ENCODE measurements around the gene SELENOO.

The SELENOO gene

GRCh38 chr22:50232481-50233151, 31.8 kb downstream of the SELENOO start:
- no peak for ATAC-seq (replicated peaks)
- Mint-ChIP-seq H3K27ac (no peak overlapping the region), H3K4me1 (peaks cover 22 to 31% of the 10 kb centered on the region in 2 donors), H3K36me3 (peaks cover 52 to 58% of the 10 kb centered on the region in 2 donors), H3K4me3 (no peak overlapping the region), H3K9me3 (peaks cover 7 to 8% of the 10 kb centered on the region in 2 donors), H3K27me3 (no peaks in the 10 kb centered on the region)
- DNase-seq = no peak

GRCh38 chr22:50233223-50233622, 32.4 kb downstream of the SELENOO start:
- Mint-ChIP-seq H3K4me1 (peaks cover 25 to 37% of the 10 kb centered on the region in 2 donors), H3K36me3 (peaks cover 56 to 63% of the 10 kb centered on the region in 2 donors), H3K9me3 (peaks cover 7 to 8% of the 10 kb centered on the region in 2 donors)

GRCh38 chr22:50236731-50237409, 36.1 kb downstream of the SELENOO start:
- H3K36me3 Mint-ChIP-seq = peaks cover 46 to 51% of the 10 kb centered on the region in 2 donors
- no peak for ATAC-seq (replicated peaks)
- H3K27ac Mint-ChIP-seq = no peak overlapping the region

More at GRCh38 chr22:50233223-50233622, 32.4 kb downstream of the SELENOO start:
- H3K4me3 Mint-ChIP-seq = no peak overlapping the region
- DNase-seq = no peak
- no peaks in the 10 kb centered on the region for H3K27me3 Mint-ChIP-seq
- no peak overlapping the region for H3K27ac Mint-ChIP-seq
- no peak for ATAC-seq (replicated peaks)

GRCh38 chr22:50238755-50239154, 37.9 kb downstream of the SELENOO start:
- peaks cover 33 to 36% of the 10 kb centered on the region in 2 donors for H3K36me3 Mint-ChIP-seq
- H3K27me3 Mint-ChIP-seq = no peaks in the 10 kb centered on the region
- no peak overlapping the region for H3K27ac Mint-ChIP-seq
- peaks cover 7 to 8% of the 10 kb centered on the region in 2 donors for H3K9me3 Mint-ChIP-seq
- ATAC-seq (replicated peaks) (no peak), DNase-seq (no peak)
- H3K4me1 Mint-ChIP-seq = peaks cover 32 to 59% of the 10 kb centered on the region in 2 donors
- no peak overlapping the region for H3K4me3 Mint-ChIP-seq

More at GRCh38 chr22:50236731-50237409, 36.1 kb downstream of the SELENOO start:
- Mint-ChIP-seq H3K27me3 (no peaks in the 10 kb centered on the region), H3K4me3 (no peak overlapping the region), H3K9me3 (peaks cover 7 to 8% of the 10 kb centered on the region in 2 donors), H3K4me1 (peaks cover 31 to 45% of the 10 kb centered on the region in 2 donors)
- DNase-seq = no peak

- Mint-ChIP-seq H3K4me1 (peaks cover 25 to 58% of the 10 kb centered on the region in 2 donors), H3K4me3 (peak overlapping the region; percentile 98 to 100), H3K36me3 (peaks cover 20 to 21% of the 10 kb centered on the region in 2 donors), H3K27me3 (no peaks in the 10 kb centered on the region), H3K9me3 (no peaks in the 10 kb centered on the region), H3K27ac (no peak overlapping the region)
- DNase-seq = no peak
- ATAC-seq (replicated peaks) = no peak
Observed at GRCh38 chr22:50242406-50242949, 41.7 kb downstream of the SELENOO start.

GRCh38 chr22:50243685-50244419, 43.0 kb downstream of the SELENOO start:
- Mint-ChIP-seq H3K4me1 (peaks cover 26 to 56% of the 10 kb centered on the region in 2 donors), H3K36me3 (peaks cover 19 to 20% of the 10 kb centered on the region in 2 donors), H3K27me3 (no peaks in the 10 kb centered on the region), H3K27ac (peak overlapping the region; percentile 100), H3K9me3 (no peaks in the 10 kb centered on the region), H3K4me3 (peak overlapping the region; percentile 98 to 100)
- DNase-seq (no peak), ATAC-seq (replicated peaks) (no peak)

GRCh38 chr22:50244420-50245213, 43.8 kb downstream of the SELENOO start, which contains the start of gene TUBGCP6:
TSS of gene TUBGCP6 (minus strand) at chr22:50245023. CDS start at chr22:50244459, 564 bp downstream.
- peaks cover 26 to 57% of the 10 kb centered on the region in 2 donors for H3K4me1 Mint-ChIP-seq
- H3K27ac Mint-ChIP-seq = peak within 1 kb of the TSS; percentile 100
- H3K9me3 Mint-ChIP-seq = no peaks in the 10 kb centered on the region
- H3K36me3 Mint-ChIP-seq = peaks cover 19 to 20% of the 10 kb centered on the region in 2 donors
- ATAC-seq (replicated peaks) = peak; percentile 89 to 93
- H3K27me3 Mint-ChIP-seq = no peaks in the 10 kb centered on the region
- H3K4me3 Mint-ChIP-seq = peak within 1 kb of the TSS; percentile 98 to 100
- peak; percentile 91 for DNase-seq

GRCh38 chr22:50245214-50246072, 44.6 kb downstream of the SELENOO start:
- Mint-ChIP-seq H3K4me1 (peaks cover 30 to 66% of the 10 kb centered on the region in 2 donors), H3K27ac (peak overlapping the region; percentile 100), H3K4me3 (peak overlapping the region; percentile 98 to 100), H3K36me3 (peaks cover 14% of the 10 kb centered on the region in 2 donors), H3K27me3 (no peaks in the 10 kb centered on the region), H3K9me3 (no peaks in the 10 kb centered on the region)
- ATAC-seq (replicated peaks) = peak; percentile 4 to 17
- no peak for DNase-seq

GRCh38 chr22:50246242-50247175, 45.7 kb downstream of the SELENOO start:
- ATAC-seq (replicated peaks) (no peak), DNase-seq (no peak)
- Mint-ChIP-seq H3K27ac (peak overlapping the region; percentile 75), H3K36me3 (peaks cover 14% of the 10 kb centered on the region in 2 donors), H3K4me3 (peak overlapping the region; percentile 98 to 100), H3K27me3 (no peaks in the 10 kb centered on the region), H3K9me3 (no peaks in the 10 kb centered on the region), H3K4me1 (peaks cover 25 to 61% of the 10 kb centered on the region in 2 donors)

- H3K36me3 Mint-ChIP-seq = peaks cover 14% of the 10 kb centered on the region in 2 donors
- no peaks in the 10 kb centered on the region for H3K27me3 Mint-ChIP-seq
- DNase-seq = no peak
- peak overlapping the region; percentile 25 for H3K27ac Mint-ChIP-seq
- H3K4me3 Mint-ChIP-seq = no peak overlapping the region
- H3K4me1 Mint-ChIP-seq = peaks cover 21 to 59% of the 10 kb centered on the region in 2 donors
- no peak for ATAC-seq (replicated peaks)
- H3K9me3 Mint-ChIP-seq = no peaks in the 10 kb centered on the region
Observed at GRCh38 chr22:50247748-50248147, 46.9 kb downstream of the SELENOO start.

GRCh38 chr22:50248196-50249081, 47.6 kb downstream of the SELENOO start:
- ATAC-seq (replicated peaks) = no peak
- peaks cover 21 to 55% of the 10 kb centered on the region in 2 donors for H3K4me1 Mint-ChIP-seq
- H3K4me3 Mint-ChIP-seq = no peak overlapping the region
- H3K27me3 Mint-ChIP-seq = no peaks in the 10 kb centered on the region
- DNase-seq = no peak
- no peak overlapping the region for H3K27ac Mint-ChIP-seq
- peaks cover 14% of the 10 kb centered on the region in 2 donors for H3K36me3 Mint-ChIP-seq
- no peaks in the 10 kb centered on the region for H3K9me3 Mint-ChIP-seq

All from stimulated activated naive B cell treated with anti-CD40 and anti-IgM and Interleukin-4, amounts not matched to agents 10 μg/mL and 1 μg/mL and 100 μg/mL, for 72 hours (primary cell).